Common myeloid progenitor, CD34-positive (primary cell): Measurements from ENCODE around the gene CHD1L.

Experiments used
- CTCF ChIA-PET: fragments of 350-600 bp; sonication (Branson Sonifier 250); formaldehyde crosslinking; loops from one replicate; lab custom pipeline; 2021; ENCODE audit warnings: antibody characterized with exemption; lab: Charles Lee
- POLR2A ChIA-PET: fragments of 350-600 bp; sonication (Branson Sonifier 250); formaldehyde crosslinking; loops from one replicate; lab custom pipeline; 2021; ENCODE audit warnings: antibody characterized with exemption; lab: Charles Lee
- DNase-seq, 3 donors: peaks; one replicate each; pipeline versions ENCODE4 v3.0.0 to v3.0.0-alpha.2; 2013
- H3K27ac ChIP-seq, 2 experiments: 1 replicate in 1 of 2; 2 replicates in 1 of 2; pipeline ENCODE4 v1.7.0; 2013; ENCODE audit warnings: inconsistent platforms in 2 of 2, low read length in 2 of 2, mild to moderate bottlenecking in 2 of 2, low read depth in 1 of 2, moderate library complexity in 1 of 2; ENCODE audit not compliant: severe bottlenecking in 2 of 2, insufficient read depth in 1 of 2, poor library complexity in 1 of 2
- H3K27me3 ChIP-seq, 5 experiments: replicated peaks in 2 of 5; 1 replicate in 3 of 5; 2 replicates in 2 of 5; pipeline versions ENCODE4 v1.6.1 to v1.7.0; 2013; ENCODE audit warnings: low read length in 4 of 5, mild to moderate bottlenecking in 2 of 5, moderate library complexity in 2 of 5, inconsistent platforms in 1 of 5; ENCODE audit not compliant: insufficient read depth in 5 of 5, control insufficient read depth in 4 of 5
- H3K36me3 ChIP-seq, 4 experiments: 1 replicate in 2 of 4; 2 replicates in 2 of 4; pipeline versions ENCODE4 v1.6.1 to v1.7.0; 2013; ENCODE audit warnings: low read length in 3 of 4, control low read depth in 1 of 4, mild to moderate bottlenecking in 1 of 4; ENCODE audit not compliant: control insufficient read depth in 4 of 4, insufficient read depth in 4 of 4
- H3K4me1 ChIP-seq, 4 experiments: 1 replicate in 3 of 4; 2 replicates in 1 of 4; pipeline versions ENCODE4 v1.6.1 to v1.7.1; 2013; ENCODE audit warnings: low read length in 3 of 4, mild to moderate bottlenecking in 3 of 4, control low read depth in 1 of 4, inconsistent platforms in 1 of 4, moderate library complexity in 1 of 4; ENCODE audit not compliant: control insufficient read depth in 4 of 4, insufficient read depth in 4 of 4; ENCODE audit errors: control extremely low read depth in 1 of 4
- H3K4me3 ChIP-seq, 7 experiments: 1 replicate in 4 of 7; 2 replicates in 3 of 7; pipeline versions ENCODE4 v1.5.1 to v1.7.0; 2013; ENCODE audit warnings: mild to moderate bottlenecking in 7 of 7, low read length in 6 of 7, moderate library complexity in 6 of 7, inconsistent platforms in 2 of 7, low read depth in 2 of 7, control low read depth in 1 of 7; ENCODE audit not compliant: insufficient read depth in 4 of 7, control insufficient read depth in 1 of 7; ENCODE audit errors: extremely low read depth in 1 of 7
- H3K9me3 ChIP-seq, 5 experiments: 1 replicate in 4 of 5; 2 replicates in 1 of 5; pipeline versions ENCODE4 v1.6.1 to v1.7.1; 2013; ENCODE audit warnings: low read length in 4 of 5, mild to moderate bottlenecking in 2 of 5, inconsistent platforms in 1 of 5, low read depth in 1 of 5, moderate library complexity in 1 of 5; ENCODE audit not compliant: control insufficient read depth in 4 of 5, insufficient read depth in 2 of 5; ENCODE audit errors: control extremely low read depth in 1 of 5
- WGBS: methylation state at CpG from one replicate; pipeline ENCODE4 v1.1.5; 2013; ENCODE audit not compliant: insufficient coverage; 5-methylcytosine and 5-hydroxymethylcytosine counted together

The CHD1L gene

DNA sequence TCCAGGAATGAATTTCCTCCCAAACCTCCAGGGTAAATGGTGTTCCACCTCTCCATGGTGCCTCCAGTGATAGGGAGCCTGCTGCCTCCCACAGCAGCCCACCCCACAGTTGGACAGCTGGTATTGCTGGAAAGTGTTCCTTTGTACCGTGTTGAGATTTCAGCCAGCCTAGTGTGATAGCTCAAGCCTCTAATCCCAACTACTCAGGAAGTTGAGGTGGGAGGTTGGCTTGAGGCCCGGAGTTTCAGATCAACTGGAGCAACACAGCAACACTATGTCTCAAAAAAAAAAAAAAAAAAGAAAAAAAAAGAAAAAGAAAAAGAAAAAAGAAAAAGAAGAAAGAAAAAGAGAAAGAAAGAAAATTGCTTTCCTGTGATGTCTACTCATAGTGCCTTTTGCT is 96.1 kb downstream of the CHD1L start:
- POLR2A ChIA-PET = no interaction called here
- Histone ChIP-seq H3K4me1 (peaks cover 0 to 2% (median 1%) of the 10 kb centered on the region in 4 experiments), H3K27ac (no peak overlapping the region), H3K36me3 (no peaks in the 10 kb centered on the region), H3K9me3 (peaks cover 0 to 2% (median 0%) of the 10 kb centered on the region in 5 experiments), H3K4me3 (no peak overlapping the region), H3K27me3 (peaks cover 0 to 2% (median 0%) of the 10 kb centered on the region in 5 experiments)
- CTCF ChIA-PET = no interaction called here
- WGBS = no CpG with 5 or more reads among the region's 2 CpGs
- peak in 1 of 3 donors; percentile 4 for DNase-seq

DNA sequence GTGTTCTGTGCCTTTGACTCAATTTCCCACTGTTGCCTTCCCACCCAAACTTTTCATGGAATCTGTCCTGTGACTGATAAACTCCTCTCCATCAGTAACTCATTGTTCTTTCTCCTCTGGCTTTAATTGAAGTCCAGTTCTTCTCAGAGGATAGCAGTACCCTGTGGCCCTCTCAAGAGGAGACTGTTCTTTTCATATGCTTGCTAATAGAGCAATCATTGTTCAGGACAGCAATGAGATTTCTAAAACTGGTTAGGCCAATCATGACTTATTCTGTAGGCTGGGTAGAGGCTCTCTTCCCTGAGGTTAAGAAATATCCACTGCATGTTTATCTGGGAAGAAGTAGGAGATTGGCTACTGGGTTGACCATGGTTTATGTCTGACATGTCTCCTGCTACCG is 98.8 kb downstream of the CHD1L start:
- POLR2A ChIA-PET = no interaction called here
- no peaks in the 10 kb centered on the region for H3K4me1 ChIP-seq
- no CpG with 5 or more reads among the region's 1 CpG for WGBS

More for the DNA sequence above, 98.8 kb downstream of the CHD1L start:
- Histone ChIP-seq H3K4me3 (no peak overlapping the region), H3K27me3 (peaks cover 0 to 2% (median 0%) of the 10 kb centered on the region in 5 experiments), H3K36me3 (no peaks in the 10 kb centered on the region), H3K27ac (no peak overlapping the region), H3K9me3 (peaks cover 0 to 2% (median 0%) of the 10 kb centered on the region in 5 experiments)
- CTCF ChIA-PET = no interaction called here
- DNase-seq = no peak
